HG03558 (cell line): ENCODE data around the gene NDUFS8.

Experiments used
- ATAC-seq: cut with Tn5 transposase; IDR thresholded peaks from one replicate; pipeline ENCODE4 v1.9.1; 2021; ENCODE audit warnings: moderate number of reproducible peaks; ENCODE audit not compliant: unreplicated experiment; ENCODE audit errors: extremely low read depth

NDUFS8 gene

DNA sequence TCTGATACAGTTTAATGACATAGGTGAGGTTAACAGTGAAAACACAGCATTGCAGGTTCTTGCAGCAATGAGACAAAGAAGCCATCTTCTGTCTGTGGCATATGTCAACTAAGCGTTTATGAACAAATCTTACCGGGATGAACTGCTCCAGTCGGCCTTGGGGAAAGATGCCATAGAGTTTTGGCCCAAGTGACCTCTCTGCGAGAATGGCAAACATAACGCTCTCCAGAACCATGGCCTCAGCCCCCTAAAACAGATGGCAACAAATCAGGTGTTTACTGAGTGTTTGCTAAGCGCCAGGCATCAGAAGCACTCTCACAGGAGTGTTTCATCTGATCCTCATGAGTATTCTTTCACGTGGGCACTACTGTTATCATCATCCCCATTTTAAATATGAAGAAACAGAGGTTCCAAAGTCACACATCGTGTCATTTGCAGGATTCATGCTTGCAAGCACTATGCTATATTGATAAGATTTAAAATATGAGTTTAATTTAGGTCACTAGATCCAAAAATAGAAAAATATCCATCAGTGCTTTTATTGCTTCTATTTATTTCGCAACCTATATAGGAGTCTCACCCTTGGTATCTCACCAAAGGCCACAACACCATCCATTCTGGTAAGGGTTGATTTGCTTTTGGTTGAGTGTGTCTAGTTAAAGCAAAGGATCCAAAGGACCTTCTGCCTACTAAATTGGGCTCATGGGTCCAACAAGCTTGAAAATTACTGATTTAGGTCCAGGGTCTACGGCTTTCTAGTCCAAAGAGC is 44.3 kb downstream of the NDUFS8 start:
- no peak for ATAC-seq

DNA sequence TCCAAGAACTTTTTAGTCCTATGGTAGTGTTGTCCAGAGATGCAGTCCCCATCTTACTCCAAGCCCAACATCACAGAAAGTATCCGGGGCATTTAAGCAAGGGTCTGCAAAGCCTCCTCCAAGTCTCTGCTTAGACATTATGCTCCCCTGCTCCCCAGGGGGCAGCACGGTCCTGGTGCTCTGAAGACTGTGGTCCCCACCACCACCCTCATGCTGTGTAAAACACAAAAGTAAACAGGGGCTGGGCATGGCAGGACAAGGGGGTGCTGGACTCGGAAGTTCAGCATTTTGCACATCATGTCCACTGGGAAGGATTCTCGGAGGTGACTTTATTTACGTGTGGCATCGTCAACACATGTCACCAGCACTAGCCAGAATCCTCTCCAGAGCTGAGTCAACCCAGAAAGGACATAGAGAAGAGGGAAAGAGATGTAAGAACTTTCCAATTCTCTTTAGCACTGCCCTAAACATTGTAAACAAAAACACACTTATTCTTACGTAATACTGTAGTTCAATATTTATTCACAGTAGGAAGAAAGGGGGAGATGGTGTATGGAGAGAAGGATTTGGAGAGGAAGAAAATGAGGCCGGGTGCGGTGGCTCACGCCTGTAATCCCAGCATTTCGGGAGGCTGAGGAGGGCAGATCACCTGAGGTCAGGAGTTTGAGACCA is 46.0 kb downstream of the NDUFS8 start:
- no peak for ATAC-seq

- ATAC-seq, result no peak
Observed at GRCh38 chr11:68077617-68078582, 47.4 kb downstream of the NDUFS8 start.

- no peak for ATAC-seq
Observed at GRCh38 chr11:68080860-68081259, 50.4 kb downstream of the NDUFS8 start.

GRCh38 chr11:68081691-68082090 is 51.2 kb downstream of the NDUFS8 start:
- ATAC-seq, result no peak

GRCh38 chr11:68082481-68082880 is 52.0 kb downstream of the NDUFS8 start:
- no peak for ATAC-seq

DNA sequence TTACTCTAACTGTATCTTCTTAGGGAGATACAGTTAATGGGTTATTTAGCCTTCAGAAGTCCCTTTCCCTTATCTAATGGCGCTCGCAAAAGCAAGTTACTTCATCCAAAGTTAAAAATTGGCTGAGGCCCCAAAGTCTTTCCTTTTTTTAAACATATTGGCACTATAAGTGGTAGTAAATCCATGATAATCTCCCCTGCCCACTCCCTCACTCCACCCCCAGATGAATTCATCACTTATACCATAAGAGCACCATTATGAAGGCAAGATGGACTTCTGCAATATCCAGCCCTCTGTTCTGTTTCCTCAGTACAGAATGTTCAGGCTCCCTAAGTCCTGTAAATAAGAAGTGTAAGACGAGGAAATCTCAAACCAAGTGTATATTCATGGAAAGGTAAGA is 53.0 kb downstream of the NDUFS8 start:
- no peak for ATAC-seq
